KMS-11 (cell line): ENCODE data around the gene PSMA7.

ENCODE experiments used
- H2AFZ ChIP-seq: fragments of 200-600 bp; sonication (generic); 2 replicates; pipeline ENCODE4 v1.6.1; 2016; ENCODE audit warnings: antibody characterized with exemption, mixed run types, low read depth
- H3K27ac ChIP-seq: fragments of 200-600 bp; sonication (generic); 2 replicates; pipeline ENCODE4 v1.6.1; 2016; ENCODE audit warnings: mild to moderate bottlenecking, mixed run types
- H3K27me3 ChIP-seq: fragments of 200-600 bp; sonication (generic); 2 replicates; pipeline ENCODE4 v1.6.1; 2017; ENCODE audit warnings: mild to moderate bottlenecking, low read depth, mixed run types, moderate library complexity; ENCODE audit not compliant: insufficient read depth
- H3K36me3 ChIP-seq: fragments of 200-600 bp; sonication (generic); 2 replicates; pipeline ENCODE4 v1.6.1; 2017; ENCODE audit warnings: mild to moderate bottlenecking, mixed run types; ENCODE audit not compliant: insufficient read depth
- H3K4me1 ChIP-seq: fragments of 200-600 bp; sonication (generic); 2 replicates; pipeline ENCODE4 v1.6.1; 2016; ENCODE audit warnings: mild to moderate bottlenecking, low read depth, mixed run types; ENCODE audit not compliant: poor library complexity, severe bottlenecking
- H3K4me2 ChIP-seq: fragments of 200-600 bp; sonication (generic); 2 replicates; pipeline ENCODE4 v1.7.0; 2016; ENCODE audit warnings: mild to moderate bottlenecking, mixed run types
- H3K4me3 ChIP-seq: fragments of 200-600 bp; sonication (generic); IDR thresholded peaks from 2 replicates; pipeline ENCODE4 v1.6.1; 2017; ENCODE audit warnings: low read depth, low read length, mixed read lengths; ENCODE audit not compliant: insufficient read depth
- H3K79me2 ChIP-seq: fragments of 200-600 bp; sonication (generic); 2 replicates; pipeline ENCODE4 v1.6.1; 2016; ENCODE audit warnings: low read depth, mixed run types; ENCODE audit not compliant: insufficient read depth
- H3K9ac ChIP-seq: fragments of 200-600 bp; sonication (generic); 2 replicates; pipeline ENCODE4 v1.6.1; 2016; ENCODE audit warnings: mild to moderate bottlenecking, mixed run types
- H4K20me1 ChIP-seq: fragments of 200-600 bp; sonication (generic); 2 replicates; pipeline ENCODE4 v1.6.1; 2016; ENCODE audit warnings: mild to moderate bottlenecking, mixed run types; ENCODE audit not compliant: insufficient read depth
- CTCF ChIP-seq: fragments of 200-600 bp; sonication (generic); conservative IDR thresholded peaks from 2 replicates; pipeline ENCODE4 v1.6.1; 2017; ENCODE audit warnings: low read depth, mild to moderate bottlenecking, antibody characterized with exemption, low read length, moderate library complexity, mixed read lengths

Gene PSMA7

DNA sequence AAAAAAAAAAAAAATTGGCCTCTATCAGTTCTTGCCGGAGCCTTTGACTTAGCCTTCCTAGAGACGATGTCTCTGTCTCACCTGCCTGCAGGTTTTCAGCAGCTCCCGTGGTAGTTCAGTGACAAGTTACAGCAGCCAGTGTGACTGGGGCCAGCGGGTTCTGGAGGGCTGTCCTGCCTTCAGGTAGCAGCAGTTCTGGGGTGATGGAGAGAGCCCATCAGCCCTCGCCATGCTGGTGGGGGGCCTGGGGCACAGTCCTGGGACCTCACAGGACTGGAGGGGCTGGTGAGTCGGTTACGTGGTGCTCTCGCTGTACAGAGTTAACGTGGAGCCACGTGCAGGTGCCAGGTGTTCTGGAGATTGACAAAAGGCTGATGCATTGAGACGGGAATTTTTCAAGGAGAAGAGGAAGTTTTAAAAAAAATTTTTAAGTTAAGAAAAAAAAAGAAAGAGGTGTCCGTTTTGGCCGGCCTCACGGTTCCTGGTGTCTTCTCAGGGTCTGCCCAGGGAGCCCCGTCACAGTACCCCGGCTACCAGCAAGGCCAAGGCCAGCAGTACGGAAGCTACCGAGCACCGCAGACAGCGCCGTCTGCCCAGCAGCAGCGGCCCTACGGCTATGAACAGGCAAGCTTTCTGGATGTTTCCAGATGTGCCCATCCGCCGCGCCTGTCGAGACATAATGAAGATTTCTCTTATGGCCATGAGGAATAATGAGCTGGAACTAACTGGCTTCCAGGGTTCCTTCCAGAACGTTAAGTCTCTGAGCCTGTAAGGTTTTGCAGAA lies 31.0 kb upstream of the PSMA7 start:
- H3K27ac ChIP-seq, result no peak overlapping the region
- H3K4me1 ChIP-seq, result no peaks in the 10 kb centered on the region
- H4K20me1 ChIP-seq, result no peaks in the 10 kb centered on the region
- H3K4me3 ChIP-seq, result no peak overlapping the region
- no peak overlapping the region for H2AFZ ChIP-seq
- H3K27me3 ChIP-seq, result no peaks in the 10 kb centered on the region
- TF ChIP-seq CTCF, result no peak
- no peaks in the 10 kb centered on the region for H3K79me2 ChIP-seq
- H3K9ac ChIP-seq, result no peak overlapping the region
- no peak overlapping the region for H3K4me2 ChIP-seq
- no peaks in the 10 kb centered on the region for H3K36me3 ChIP-seq

- H2AFZ ChIP-seq, result no peak overlapping the region
- no peaks in the 10 kb centered on the region for H3K27me3 ChIP-seq
- H3K27ac ChIP-seq, result no peak overlapping the region
- TF ChIP-seq CTCF, result no peak
- no peaks in the 10 kb centered on the region for H3K4me1 ChIP-seq
- H3K79me2 ChIP-seq, result no peaks in the 10 kb centered on the region
- H3K9ac ChIP-seq, result no peak overlapping the region
- no peak overlapping the region for H3K4me2 ChIP-seq
- no peaks in the 10 kb centered on the region for H4K20me1 ChIP-seq
- no peak overlapping the region for H3K4me3 ChIP-seq
- H3K36me3 ChIP-seq, result no peaks in the 10 kb centered on the region
Measured at GRCh38 chr20:62172666-62173065, 29.5 kb upstream of the PSMA7 start.

DNA sequence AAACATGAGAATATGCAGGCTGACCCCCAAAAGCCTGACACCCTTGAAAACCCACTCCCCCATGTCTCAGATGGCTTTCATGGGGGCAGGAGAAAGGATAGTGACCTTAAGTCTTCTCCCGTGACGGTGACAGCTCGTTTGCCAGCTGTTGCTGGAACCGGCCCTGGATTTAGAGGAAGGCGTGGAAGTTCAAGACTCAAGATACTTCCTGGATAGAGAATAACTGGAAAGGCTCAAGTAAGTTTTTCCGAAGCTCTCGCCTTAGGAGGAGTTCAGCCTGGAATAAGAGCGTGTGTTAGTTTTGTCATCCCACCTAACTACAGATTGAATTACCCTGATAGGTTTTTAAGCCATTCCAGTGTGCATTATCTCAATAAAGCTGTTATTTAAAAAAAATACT lies 28.1 kb upstream of the PSMA7 start:
- Histone ChIP-seq H3K79me2 (no peaks in the 10 kb centered on the region), H3K27ac (no peak overlapping the region), H4K20me1 (no peaks in the 10 kb centered on the region), H3K4me1 (no peaks in the 10 kb centered on the region), H3K9ac (no peak overlapping the region), H2AFZ (no peak overlapping the region), H3K4me2 (no peak overlapping the region), H3K27me3 (no peaks in the 10 kb centered on the region), H3K4me3 (no peak overlapping the region), H3K36me3 (no peaks in the 10 kb centered on the region)
- no peak for TF ChIP-seq CTCF

DNA sequence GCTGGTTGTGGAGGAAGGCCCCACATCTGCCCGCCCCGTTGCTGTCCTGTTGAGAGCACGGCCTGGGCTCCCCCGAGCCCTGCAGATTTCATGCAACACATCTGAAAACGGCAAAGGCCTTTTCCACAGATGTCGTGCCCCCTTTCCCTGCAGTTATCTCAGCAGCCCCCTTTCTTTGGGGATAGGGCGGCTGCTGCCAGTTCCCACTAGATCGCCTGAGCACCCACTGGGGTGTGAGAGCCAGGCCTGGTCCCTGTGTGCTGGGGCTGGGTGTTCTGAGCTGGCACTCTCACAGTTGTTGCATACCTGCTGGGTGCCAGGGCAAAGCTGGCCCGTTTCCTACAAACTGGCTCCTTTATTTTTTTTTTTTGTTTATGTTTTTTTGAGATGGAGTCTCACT lies 27.3 kb upstream of the PSMA7 start:
- no peak for TF ChIP-seq CTCF

More for the DNA sequence above, 27.3 kb upstream of the PSMA7 start:
- Histone ChIP-seq H4K20me1 (no peaks in the 10 kb centered on the region), H3K9ac (no peak overlapping the region), H3K4me2 (no peak overlapping the region), H3K27me3 (no peaks in the 10 kb centered on the region), H3K36me3 (no peaks in the 10 kb centered on the region), H3K4me1 (no peaks in the 10 kb centered on the region), H2AFZ (no peak overlapping the region), H3K4me3 (no peak overlapping the region), H3K27ac (no peak overlapping the region), H3K79me2 (no peaks in the 10 kb centered on the region)
